NT2/D1 (cell line): Measurements from ENCODE around the gene QRICH1.

Source experiments
- SUZ12 ChIP-seq: IDR thresholded peaks from 2 replicates; pipeline ENCODE4 v1.6.1; 2011; ENCODE audit not compliant: insufficient read length, insufficient read depth; ENCODE audit errors: extremely low read depth
- YY1 ChIP-seq: IDR thresholded peaks from 2 replicates; pipeline ENCODE4 v1.6.1; 2011; ENCODE audit not compliant: insufficient read length, insufficient read depth
- ZNF274 ChIP-seq: IDR thresholded peaks from 2 replicates; pipeline ENCODE4 v1.6.1; 2011; ENCODE audit warnings: mild to moderate bottlenecking, low read depth, low read length

GRCh38 chr3:48982016-48982415 lies 111.9 kb downstream of the QRICH1 start:
- no peak for TF ChIP-seq YY1
- no peak for TF ChIP-seq ZNF274
- no peak for TF ChIP-seq SUZ12
